Endometrial microvascular endothelial cells (primary cell): ENCODE data around the gene DOCK9. TPM values are rescaled to one million over a fixed set of nuclear protein-coding genes. Genes with fewer than 3 reads are reported as not detected.
"Not testable (repeated sequence)": the region's sequence is repeated elsewhere in the genome, so short reads cannot be mapped to it uniquely, and the experiment has no call there.

Experiments used
- in situ Hi-C: cut with HindIII; loops from 2 replicates; pipeline ENCODE4 v1.10.0; 2017; ENCODE audit warnings: low sequenced_read_pairs, low pct_unique_long_range_greater_than_20kb; ENCODE audit errors: inconsistent ontology term
- total RNA-seq: library from RNA; depleted of rRNA; stranded (reverse); fragments of >200 nt; gene quantifications from one replicate; pipeline ENCODE4 v1.2.3, GENCODE V29; 2015; ENCODE audit errors: inconsistent ontology term

The DOCK9 gene
- total RNA-seq, 1 donor from 2014 or later: 210 TPM

- in situ Hi-C loops: no loop called here
Observed at GRCh38 chr13:98896083-98896867, 81.6 kb downstream of the DOCK9 start.

GRCh38 chr13:98894814-98895213, 83.0 kb downstream of the DOCK9 start:
- in situ Hi-C loops: not testable (repeated sequence)

GRCh38 chr13:98893371-98893770, 84.5 kb downstream of the DOCK9 start:
- in situ Hi-C loops: no loop called here

- in situ Hi-C loops: no loop called here
Observed at GRCh38 chr13:98892821-98893220, 85.0 kb downstream of the DOCK9 start.

GRCh38 chr13:98892077-98892476, 85.8 kb downstream of the DOCK9 start:
- in situ Hi-C loops: no loop called here

- in situ Hi-C loops: no loop called here
Observed at GRCh38 chr13:98890925-98891324, 86.9 kb downstream of the DOCK9 start.

- in situ Hi-C loops: no loop called here
Observed at GRCh38 chr13:98890186-98890585, 87.7 kb downstream of the DOCK9 start.

GRCh38 chr13:98889419-98890085, 88.3 kb downstream of the DOCK9 start:
- in situ Hi-C loops: no loop called here

- in situ Hi-C loops: no loop called here
Observed at GRCh38 chr13:98888890-98889279, 89.0 kb downstream of the DOCK9 start.

- in situ Hi-C loops: no loop called here
Observed at GRCh38 chr13:98888222-98888889, 89.5 kb downstream of the DOCK9 start.

GRCh38 chr13:98886587-98887230, 91.2 kb downstream of the DOCK9 start:
- in situ Hi-C loops: no loop called here

GRCh38 chr13:98885600-98885999, 92.3 kb downstream of the DOCK9 start:
- in situ Hi-C loops: no loop called here

GRCh38 chr13:98883998-98884397, 93.9 kb downstream of the DOCK9 start:
- in situ Hi-C loops: no loop called here

- in situ Hi-C loops: no loop called here
Observed at GRCh38 chr13:98881390-98881789, 96.5 kb downstream of the DOCK9 start.

- in situ Hi-C loops: no loop called here
Observed at GRCh38 chr13:98880677-98881076, 97.2 kb downstream of the DOCK9 start.

- in situ Hi-C loops: no loop called here
Observed at GRCh38 chr13:98879957-98880356, 97.9 kb downstream of the DOCK9 start.

- in situ Hi-C loops: no loop called here
Observed at GRCh38 chr13:98879127-98879520, 98.7 kb downstream of the DOCK9 start.

- in situ Hi-C loops: no loop called here
Observed at GRCh38 chr13:98878486-98879126, 99.3 kb downstream of the DOCK9 start.

GRCh38 chr13:98877936-98878335, 99.9 kb downstream of the DOCK9 start:
- in situ Hi-C loops: no loop called here
